ENCODE data around the gene MCTP1.
A peak's percentile ranks its signal among the peaks of the same experiment; 100 is the strongest.

Gene MCTP1

DNA sequence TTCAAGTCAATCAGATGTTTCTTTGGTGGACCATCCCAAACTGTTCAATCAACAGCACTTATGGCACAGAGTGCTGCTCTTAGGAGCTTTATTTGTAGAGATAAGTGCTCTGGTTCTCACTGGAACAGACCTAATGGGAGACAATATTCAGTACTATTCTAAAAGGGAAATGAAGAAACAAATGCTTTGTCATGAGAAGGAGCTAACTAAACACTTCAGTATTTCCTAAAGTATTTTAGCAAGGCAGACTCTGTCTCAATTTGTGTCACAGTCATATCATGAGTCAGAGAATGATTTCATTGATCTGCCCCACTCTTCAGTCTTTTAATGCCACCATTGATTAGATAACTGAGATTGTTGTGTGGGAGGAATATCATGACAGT, 491.1 kb downstream of the MCTP1 start:
- peak; percentile 70 for DNase-seq

DNA sequence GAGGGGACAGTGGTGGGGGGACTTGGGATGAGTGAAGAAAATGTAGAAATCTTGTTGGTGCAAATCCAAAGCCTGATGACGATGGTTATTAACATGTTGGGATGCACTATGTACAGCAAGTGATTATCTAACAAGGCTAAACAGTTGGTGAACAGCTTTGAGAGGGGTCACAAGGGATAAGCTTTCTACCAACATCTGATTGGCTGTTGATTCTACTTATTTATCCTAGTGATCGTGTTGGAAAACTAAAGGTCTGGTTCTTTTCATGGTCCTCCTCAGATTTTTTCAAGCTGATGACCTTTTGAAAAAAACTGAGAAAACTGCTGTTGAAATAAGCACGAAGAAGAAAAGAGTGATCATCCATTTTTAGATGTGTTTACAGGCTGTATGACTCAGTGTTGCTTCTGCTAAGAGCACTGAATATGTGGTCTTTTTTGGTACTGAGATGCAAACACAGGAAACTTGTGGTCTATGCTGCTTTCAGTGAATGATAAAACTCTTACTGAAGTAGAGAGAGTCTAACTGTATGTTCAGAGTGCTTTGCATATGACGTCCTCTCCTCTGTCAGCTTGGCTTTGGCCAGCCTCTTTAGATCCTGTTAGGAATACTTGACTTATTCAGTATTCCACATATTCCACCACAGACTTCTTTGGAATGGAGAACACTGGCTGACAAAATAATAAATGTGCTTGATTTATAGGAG, 491.6 kb downstream of the MCTP1 start:
- DNase-seq, result peak; percentile 67

DNA sequence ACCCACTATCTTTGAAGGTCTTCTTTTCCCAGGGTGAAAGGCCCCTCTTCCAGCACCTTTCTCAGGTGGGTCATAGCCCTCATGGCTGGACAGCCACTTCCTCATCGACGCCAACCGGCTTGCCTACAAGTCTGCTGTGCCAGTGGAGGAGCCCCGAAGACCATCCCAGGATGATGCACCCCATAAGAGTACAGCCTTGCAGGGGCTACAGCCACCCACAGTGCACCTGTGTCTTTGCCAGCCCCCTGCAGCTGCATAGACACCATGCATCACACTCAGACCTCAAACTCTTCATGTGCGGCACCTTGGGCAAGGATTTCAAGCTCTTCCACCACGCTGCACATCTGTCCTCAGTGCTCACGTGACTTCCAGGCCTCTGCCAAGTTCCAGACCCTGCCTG, 493.1 kb downstream of the MCTP1 start:
- no peak for DNase-seq

DNA sequence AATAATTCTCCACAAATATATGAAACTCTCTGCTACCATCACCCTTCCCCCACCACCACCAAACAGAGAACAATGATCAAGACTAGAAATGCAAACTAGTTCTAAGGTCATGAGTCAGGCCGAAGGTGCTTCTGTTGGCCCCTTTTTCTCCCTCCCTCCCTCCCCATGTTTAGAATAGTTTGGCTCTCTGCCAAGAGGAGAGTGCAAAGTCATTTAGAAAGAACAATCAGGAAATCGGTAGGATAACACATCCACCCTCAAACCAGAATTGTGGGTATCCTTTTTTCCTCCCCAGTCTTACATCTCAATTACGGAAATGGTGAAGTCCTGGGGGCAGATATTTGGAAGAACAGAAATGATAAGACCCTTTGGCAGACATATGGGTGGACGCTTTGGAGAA, 496.4 kb downstream of the MCTP1 start:
- no peak for DNase-seq

DNA sequence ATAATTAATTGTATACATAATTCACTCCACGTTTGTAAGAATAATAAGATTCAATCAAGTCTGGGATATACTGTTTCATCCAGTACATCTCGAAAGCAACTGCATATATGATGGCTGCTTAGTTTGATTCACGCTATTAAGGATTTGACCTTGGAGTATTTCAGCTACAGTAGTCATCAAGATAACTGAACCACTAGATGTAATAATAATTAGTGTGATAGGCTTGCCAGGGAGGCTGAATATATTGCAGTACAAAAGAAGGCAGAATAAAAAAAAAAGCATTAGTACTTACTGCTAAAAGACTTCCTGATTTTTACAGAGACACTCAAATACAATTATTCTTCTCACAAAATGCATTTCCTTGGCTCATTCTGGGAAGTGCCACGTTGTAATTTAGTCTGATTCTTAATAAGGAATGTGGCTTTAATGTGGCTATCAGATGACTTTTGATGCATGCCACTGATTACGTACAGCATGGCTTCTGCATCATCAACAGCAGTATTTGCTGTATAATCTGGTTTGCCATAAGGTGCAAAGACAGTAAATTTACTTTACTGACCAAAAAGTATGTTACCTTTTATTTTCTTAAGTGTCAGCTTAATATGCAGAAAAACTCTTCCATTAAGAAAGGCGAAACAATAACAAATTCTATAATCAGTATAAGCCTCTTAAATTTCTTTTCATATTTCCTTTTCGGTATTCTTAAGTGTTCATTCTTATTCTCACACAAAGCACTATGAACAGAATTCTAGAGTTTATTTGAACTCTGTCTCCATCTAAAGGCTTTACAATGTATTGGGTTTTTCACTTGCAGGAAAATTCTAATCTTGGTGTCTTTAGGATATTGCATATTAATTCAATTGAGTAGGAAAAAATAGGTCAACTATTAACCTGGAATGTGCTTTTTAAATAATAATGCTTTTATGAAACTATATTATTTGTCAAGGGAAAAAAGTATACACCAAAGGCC, 500.1 kb downstream of the MCTP1 start:
- no peak for DNase-seq

DNA sequence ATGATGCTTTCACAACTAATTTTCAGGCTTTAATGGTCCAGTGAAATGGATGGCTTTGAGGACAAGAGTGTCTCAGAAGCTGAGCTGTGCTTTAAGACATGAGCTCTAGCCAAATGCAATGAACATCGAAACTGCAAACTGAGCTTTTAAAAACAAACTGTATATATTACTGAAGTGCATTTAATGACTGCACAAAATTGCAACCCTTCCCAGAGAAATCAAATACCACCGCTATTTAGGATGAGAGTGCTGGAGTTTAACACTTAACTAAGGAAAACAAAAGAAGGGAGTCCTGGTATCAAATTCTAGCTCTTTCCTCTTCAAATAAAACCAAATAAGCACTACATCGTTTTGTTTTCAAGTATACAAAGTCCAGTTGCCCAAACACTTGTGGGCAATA, 502.5 kb downstream of the MCTP1 start:
- no peak for DNase-seq

DNA sequence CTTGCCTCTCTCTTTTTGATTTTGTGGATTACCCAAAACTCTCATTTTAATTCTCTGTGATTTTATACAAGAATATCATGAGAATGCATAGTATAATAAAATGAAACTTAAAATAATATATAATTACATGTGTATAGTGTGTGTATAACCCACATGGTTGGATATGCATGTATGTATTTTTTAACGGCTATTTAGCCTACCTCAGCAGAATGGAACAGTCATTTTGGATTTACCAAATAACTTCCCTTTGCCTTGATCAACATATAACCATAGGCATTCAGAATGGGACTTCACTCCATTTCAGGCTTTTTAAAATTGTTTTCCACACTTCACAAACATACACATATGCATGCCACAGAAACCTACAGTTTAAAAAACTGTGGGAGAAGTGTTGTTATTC, 505.2 kb downstream of the MCTP1 start:
- no peak for DNase-seq

DNA sequence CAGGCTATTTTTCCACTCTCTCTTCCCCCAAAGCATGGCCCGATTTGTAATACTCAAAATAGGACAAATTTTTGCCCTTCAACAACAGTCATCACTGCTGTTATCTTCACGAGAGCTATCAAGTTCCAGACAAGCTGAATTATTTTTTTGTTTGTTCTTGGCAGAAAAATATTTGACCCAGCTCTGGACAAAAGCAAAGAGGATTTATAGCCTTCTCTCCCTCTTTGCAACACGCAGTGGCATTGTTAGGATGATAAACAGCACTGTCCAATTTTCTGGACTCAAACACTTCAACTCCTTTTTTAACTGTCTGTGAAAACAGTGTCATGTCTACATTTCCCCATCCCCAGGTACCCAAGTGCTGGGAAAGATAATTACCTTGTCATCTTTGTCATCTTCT, 506.2 kb downstream of the MCTP1 start:
- DNase-seq, result no peak

DNA sequence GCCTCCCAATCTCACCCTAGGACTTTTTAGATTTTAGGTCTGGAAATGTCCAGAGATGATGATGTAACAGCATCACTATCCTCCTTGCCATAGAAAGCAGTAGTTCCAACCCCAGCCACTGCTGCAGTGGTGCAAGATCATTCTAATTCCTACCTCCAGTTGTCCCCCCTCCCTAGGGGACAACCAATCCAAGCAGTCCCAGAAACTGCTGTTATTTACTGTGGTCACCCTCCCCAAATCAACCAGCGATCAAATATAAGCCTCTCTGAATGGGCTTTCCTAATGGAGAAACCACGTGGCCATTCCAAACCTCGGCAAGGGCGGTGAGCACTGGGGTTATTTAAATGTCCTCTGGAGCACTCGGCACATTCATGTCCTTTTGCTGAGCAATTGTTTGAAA, 506.6 kb downstream of the MCTP1 start:
- DNase-seq, result no peak

DNA sequence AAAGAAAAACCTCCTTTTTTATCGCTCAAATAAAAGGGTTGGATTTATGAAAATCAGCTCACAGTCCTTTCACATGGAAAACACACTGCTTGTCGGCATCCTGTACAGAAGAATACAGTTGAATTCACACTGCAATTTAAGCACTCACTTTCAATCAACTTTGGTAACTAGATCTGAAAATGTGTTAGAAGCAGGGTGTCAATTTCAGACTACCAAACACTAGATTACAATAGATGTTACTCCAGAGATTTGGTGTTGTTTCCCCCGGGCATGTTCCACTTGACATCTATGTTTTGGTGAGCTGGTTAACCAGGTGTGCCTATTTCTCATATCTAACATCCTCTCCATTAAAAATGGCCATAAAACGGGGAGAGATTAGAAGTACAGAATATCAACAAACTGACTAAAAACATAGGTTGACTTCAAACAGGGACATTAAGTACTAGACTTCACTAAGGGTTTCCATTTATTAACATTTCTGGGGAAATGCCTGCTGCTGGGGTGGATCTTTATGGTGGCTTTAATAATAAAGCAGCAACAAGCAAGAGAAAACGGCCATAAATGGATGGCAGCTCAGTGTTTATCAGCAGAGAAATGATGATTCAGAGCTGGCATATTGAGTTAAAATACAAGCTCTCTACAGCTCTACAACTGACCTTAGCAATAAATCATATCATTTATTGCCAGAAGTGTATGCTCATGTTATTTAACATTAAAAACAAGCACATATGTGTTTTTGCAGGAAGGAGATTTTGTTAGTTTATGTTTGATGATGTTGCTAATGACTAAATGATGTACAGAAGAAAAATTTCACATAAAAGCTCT, 507.6 kb downstream of the MCTP1 start:
- no peak for DNase-seq

DNA sequence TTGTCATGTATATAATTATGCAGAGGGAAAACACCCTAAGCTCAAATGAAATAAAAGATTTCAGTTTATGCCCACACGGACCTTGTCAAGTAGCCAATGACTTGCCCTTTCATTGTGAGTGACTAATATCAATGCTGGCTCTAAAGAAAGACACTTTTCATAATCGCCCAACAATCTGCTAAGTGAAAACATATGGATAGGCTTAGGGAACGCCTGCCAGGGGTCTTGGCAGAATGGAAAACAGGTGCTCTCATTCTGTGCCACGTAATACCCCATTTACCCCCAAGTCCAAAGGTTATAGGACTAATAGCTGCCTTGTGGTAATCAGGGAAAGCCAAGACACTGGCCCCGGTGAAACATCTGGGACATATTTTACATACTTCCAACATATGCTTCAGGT, 508.7 kb downstream of the MCTP1 start:
- DNase-seq, result no peak

DNA sequence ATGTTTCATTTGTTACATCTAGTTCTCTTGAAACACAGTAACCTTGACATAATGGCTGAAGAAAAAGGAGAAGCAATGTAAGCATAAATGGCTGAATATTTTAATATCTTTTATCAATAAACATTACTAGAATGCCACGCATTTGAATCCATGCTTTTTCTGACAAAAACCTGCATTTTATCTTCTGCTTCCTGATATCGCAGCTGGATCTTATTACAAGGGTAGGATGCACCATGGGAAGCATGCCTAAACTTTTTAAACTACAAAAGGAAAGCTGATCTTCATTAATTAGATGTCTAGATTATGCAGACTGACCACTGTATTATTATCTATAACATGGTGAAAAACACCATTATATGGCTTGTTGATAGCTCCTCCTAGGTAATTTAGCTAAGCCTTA, 509.8 kb downstream of the MCTP1 start:
- no peak for DNase-seq

DNA sequence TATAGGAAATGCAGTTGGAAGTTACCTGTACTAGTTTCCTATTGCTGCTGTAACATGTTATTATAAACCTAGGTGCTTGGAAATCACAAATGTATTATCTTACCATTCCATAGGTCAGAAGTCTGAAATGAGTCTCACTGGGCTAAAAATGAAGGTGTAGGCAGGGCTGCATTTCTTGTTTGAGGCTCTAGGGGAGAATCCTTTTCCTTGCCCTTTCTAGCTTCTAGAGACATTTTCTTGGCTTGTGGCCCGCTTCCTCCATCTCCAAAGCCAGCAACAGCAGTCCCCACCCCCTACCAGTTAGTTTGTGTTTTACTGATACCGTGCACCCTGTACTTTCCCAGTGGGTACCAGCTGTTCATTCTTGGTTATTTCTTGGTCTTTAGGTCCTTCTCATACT, 513.2 kb downstream of the MCTP1 start:
- no peak for DNase-seq

DNA sequence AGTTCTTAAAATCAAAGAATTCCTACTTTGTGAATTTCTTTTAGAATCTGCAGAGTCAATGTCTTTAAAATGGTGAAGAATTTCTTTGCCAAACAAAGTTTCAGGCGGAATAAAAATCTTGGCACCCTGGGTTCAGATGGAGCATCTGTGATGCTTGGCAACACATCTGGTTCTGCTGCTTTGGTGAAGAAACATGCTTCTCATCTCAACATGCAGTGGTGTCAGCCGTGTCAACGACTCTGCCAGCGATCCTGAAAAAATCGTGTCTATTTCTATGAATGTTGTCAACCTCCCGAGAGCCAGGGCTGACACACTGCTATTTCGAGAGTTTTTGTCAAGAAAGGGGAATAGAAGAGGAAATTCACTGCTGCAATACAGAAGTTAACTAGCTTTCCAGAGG, 514.9 kb downstream of the MCTP1 start:
- no peak for DNase-seq

DNA sequence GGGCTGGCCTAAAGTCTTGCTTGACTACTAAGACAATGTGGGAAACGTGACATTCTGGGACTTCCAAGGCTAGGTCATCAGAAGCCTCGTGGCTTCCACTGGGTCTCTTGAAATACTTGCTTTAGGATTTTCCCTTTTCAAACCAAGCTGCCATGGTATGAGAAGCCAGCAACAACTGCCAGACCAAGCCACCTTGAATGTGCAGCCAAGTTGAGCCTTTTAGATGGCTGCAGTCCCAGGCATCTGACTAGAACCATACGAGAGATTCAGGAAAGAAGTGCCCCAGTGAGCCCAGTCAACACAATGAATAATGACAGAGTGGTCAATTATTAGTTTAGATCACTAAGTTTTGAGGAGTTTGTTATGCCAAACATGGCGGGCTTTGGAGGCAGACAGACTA, 523.1 kb downstream of the MCTP1 start:
- DNase-seq, result no peak

DNA sequence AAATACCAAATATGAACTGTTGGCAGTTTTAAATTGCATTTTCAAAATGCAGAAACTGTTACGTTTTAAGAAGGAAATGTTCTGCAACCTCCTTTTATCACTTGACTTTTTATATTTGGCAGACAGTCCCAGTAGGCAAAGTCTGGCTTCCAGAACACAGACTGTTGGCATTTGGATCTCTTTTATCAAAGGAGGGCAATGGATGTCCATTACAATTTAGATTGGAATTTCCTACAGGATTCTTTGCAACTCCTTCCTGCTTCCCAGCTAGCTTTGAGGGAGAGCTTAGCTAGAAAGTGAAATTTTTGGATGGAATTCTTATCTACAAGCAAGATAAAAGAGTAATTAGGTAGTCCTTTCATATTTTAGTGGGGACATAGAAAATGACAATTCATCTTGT, 523.8 kb downstream of the MCTP1 start:
- DNase-seq, result no peak

DNA sequence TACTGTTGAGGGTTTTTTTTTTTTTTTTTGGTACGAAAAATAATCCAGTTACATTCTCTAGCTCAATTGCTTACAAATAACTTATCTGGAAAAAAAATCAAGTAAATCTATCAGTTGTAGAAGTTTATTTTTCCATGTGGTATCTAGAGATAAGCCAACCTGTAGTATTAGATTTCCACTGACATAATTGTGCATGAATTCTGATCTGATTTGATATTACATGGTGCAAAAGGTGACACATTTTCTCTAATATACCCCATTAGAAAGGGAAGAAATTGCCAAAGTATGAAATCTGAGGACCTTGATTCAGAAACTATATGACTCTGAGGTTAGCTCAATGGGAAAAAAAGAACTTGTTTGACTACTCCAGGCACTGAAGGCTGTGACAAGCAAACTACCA, 524.9 kb downstream of the MCTP1 start:
- DNase-seq, result no peak

DNA sequence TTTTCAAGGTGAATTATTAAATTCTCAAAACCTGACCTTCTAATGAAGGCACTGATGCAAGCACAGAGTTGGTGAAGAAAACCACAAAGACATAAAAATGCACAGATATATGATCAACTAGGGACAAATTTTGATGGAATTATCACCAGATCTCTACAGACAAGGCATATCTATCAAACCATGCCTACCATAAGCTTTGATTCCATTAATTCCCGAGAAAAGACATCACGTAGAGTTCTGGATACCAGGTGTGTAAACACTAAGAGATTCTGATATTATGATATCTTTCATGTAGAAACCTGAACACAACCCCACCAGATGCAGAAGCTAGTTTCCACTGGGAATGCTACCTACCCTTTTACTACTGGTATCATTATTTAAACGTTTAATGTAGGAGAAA, 525.9 kb downstream of the MCTP1 start:
- DNase-seq, result no peak

DNA sequence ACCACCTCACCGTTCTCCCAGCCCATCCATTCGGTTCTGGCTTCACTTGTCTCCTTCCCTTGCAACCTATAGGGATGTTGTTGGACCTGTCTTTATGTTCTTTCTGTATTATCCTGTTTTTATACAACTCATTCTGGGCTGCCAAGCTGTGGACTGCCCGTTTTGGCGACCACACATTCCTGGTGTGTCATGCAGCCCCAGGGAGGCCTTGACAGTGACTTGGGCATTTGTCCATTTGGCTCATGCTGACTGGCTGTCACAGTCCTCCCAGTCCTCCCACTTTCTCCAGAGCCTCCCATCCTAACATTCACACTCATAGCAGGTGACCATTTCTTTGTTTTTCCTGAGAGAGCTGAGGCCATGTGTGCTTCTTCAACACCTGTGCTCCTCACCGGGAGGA, 530.1 kb downstream of the MCTP1 start:
- DNase-seq, result no peak

DNA sequence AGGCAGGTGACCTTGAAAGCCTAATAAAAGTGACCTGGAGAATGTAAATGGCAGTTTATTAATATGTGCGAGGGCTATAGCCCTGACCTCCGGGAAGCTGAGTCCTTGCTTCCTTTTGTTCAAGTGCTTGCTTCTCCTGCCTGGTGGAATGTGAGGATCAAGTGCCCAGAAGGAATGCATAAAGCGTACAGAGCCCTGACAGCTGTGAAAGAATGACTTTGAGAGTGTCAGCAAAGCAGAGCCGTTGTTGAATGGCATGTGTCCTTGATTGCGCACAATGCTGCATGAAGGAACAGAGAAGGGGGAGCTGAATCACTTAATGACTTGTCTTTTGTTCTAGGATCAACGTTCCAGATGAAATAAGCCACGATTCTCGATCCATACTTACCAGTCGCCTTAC, 533.4 kb downstream of the MCTP1 start:
- no peak for DNase-seq

DNA sequence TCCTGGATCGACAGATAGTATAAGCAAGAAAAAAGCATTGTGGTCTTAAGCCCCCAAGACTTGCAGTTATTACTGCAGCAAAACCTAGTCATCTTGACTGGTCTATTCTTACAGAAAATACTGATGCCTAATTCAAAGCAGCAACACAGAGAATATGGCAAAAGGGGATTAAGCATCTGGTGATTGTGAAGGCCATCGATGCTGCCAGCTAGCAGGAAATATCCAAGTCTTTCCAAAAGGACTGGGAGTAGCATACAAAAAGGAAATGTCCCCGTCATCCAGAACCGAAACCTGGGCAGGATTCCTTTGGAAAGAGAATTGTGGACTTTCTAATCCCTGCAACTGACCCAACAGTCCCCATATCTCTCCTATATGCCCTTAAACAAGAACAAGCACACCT, 534.2 kb downstream of the MCTP1 start:
- no peak for DNase-seq

DNA sequence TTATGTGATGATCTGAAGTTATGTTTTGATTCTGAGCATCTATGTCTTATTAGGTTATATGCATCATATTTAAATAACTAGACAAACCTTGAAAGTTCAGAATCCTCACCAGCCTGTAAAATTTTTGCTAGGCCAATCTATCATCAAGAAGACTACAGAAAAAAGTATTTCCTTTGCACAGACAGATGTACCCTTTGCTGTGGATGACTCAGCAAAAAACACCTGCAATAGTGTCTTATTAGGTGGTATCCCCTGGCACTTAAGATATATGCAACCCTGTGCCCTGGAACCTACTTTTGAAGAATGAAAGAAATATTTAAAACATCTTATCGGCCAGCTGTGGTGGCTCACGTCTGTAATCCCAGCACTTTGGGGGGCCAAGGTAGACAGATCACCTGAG, 535.9 kb downstream of the MCTP1 start:
- no peak for DNase-seq

DNA sequence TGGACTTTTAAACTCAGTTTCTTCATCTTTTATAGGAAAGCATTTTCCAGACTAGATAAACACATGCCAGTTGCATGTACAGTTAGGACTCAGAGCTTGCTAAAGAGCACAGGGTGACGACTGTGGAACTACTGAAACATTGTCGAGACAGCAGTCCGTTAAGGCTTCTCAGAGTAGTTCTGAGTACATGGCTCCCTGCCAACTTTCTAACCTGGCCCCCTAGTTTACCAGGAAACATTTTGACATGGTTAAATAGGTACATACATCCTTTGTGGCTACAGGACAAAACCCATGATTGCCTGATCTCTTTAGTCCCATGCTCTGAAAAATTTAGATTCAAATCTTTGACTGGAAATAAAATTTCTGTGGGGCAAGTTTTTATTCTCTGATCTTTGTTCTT, 536.7 kb downstream of the MCTP1 start:
- no peak for DNase-seq

DNA sequence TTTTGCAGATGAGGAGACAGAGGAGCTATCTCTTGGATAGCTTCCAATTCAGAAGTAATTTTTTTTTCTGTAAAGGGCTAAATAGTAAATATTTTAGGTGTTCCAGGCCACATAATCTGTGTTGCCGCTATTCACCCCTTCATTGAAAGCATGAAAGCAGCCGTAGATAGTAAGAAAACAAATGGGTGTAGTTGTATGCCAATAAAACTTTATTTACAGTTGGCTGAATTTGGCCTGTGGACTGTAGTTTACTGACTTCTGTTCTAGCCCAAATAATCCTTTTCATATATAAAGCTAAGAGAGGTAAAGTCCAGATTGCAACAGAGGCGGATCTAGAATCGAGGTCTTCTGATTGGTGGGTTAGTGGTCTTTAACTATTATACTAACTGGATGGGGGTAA, 537.5 kb downstream of the MCTP1 start:
- no peak for DNase-seq

All from suppressor macrophage treated with lipopolysaccharide for 4 hours (primary cell).